GM23338 (cell line): Measurements from ENCODE around the gene NBAS. TPM values are rescaled to one million over a fixed set of nuclear protein-coding genes. Genes with fewer than 3 reads are reported as not detected.

Source experiments
- ATAC-seq: fragments of 200-7000 bp; cut with Tn5 transposase; 3 replicates; pipeline ENCODE4 v1.9.1; 2020
- DNase-seq: peaks from one replicate; pipeline ENCODE4 v3.0.0-alpha.2; 2015; ENCODE audit warnings: low spot score
- H2AFZ ChIP-seq: fragments of 200-600 bp; sonication (generic); 2 replicates; pipeline ENCODE4 v1.8.0; 2016; ENCODE audit warnings: antibody characterized with exemption, mild to moderate bottlenecking, moderate library complexity
- H3F3A ChIP-seq: fragments of 200-600 bp; sonication (generic); replicated peaks from 2 replicates; pipeline ENCODE4 v1.8.0; 2017; ENCODE audit warnings: antibody characterized with exemption, mixed run types, low read depth
- H3K27ac ChIP-seq: fragments of 200-600 bp; sonication (generic); 2 replicates; pipeline ENCODE4 v1.6.1; 2016; ENCODE audit warnings: low read depth
- H3K27me3 ChIP-seq: fragments of 200-600 bp; sonication (generic); 2 replicates; pipeline ENCODE4 v1.8.0; 2016; ENCODE audit warnings: mild to moderate bottlenecking, mixed run types, moderate library complexity; ENCODE audit not compliant: insufficient read depth
- H3K36me3 ChIP-seq: fragments of 200-600 bp; sonication (generic); 2 replicates; pipeline ENCODE4 v1.8.0; 2016; ENCODE audit warnings: mild to moderate bottlenecking; ENCODE audit not compliant: insufficient read depth
- H3K4me1 ChIP-seq: fragments of 200-600 bp; sonication (generic); 2 replicates; pipeline ENCODE4 v1.8.0; 2016; ENCODE audit warnings: mild to moderate bottlenecking, moderate library complexity; ENCODE audit not compliant: insufficient read depth
- H3K4me2 ChIP-seq: fragments of 200-600 bp; sonication (generic); 2 replicates; pipeline ENCODE4 v1.7.1; 2017; ENCODE audit warnings: mixed run types
- H3K4me3 ChIP-seq: fragments of 200-600 bp; sonication (generic); 2 replicates; pipeline ENCODE4 v1.6.1; 2016; ENCODE audit warnings: mixed run types
- H3K79me2 ChIP-seq: fragments of 200-600 bp; sonication (generic); replicated peaks from 2 replicates; pipeline ENCODE4 v1.8.0; 2017; ENCODE audit warnings: mild to moderate bottlenecking; ENCODE audit not compliant: insufficient read depth
- H3K9me2 ChIP-seq: fragments of 200-600 bp; sonication (generic); 2 replicates; pipeline ENCODE4 v1.8.0; 2017; ENCODE audit not compliant: insufficient read depth
- H4K20me1 ChIP-seq: fragments of 200-600 bp; sonication (generic); replicated peaks from 2 replicates; pipeline ENCODE4 v1.8.0; 2017; ENCODE audit warnings: mild to moderate bottlenecking; ENCODE audit not compliant: insufficient read depth
- H3K27ac Mint-ChIP-seq: 2 replicates; pipeline ENCODE4 v1.8.0; 2020; ENCODE audit warnings: inconsistent platforms, mild to moderate bottlenecking, moderate library complexity, mixed read lengths
- H3K27me3 Mint-ChIP-seq: 3 replicates; pipeline ENCODE4 v1.8.0; 2022; ENCODE audit warnings: low read depth, mild to moderate bottlenecking, moderate library complexity, mixed read lengths, inconsistent platforms; ENCODE audit not compliant: insufficient read depth, poor library complexity
- H3K36me3 Mint-ChIP-seq: 3 replicates; pipeline ENCODE4 v1.8.0; 2021; ENCODE audit warnings: low read depth, mild to moderate bottlenecking, inconsistent platforms, moderate library complexity, mixed read lengths
- H3K4me1 Mint-ChIP-seq: 3 replicates; pipeline ENCODE4 v1.8.0; 2020; ENCODE audit warnings: mild to moderate bottlenecking, inconsistent platforms, mixed read lengths
- H3K4me3 Mint-ChIP-seq: 3 replicates; pipeline ENCODE4 v1.8.0; 2021; ENCODE audit warnings: moderate library complexity, mild to moderate bottlenecking, inconsistent platforms, mixed read lengths
- H3K9me3 Mint-ChIP-seq: 3 replicates; pipeline ENCODE4 v1.8.0; 2020; ENCODE audit warnings: moderate library complexity, mild to moderate bottlenecking, inconsistent platforms, mixed read lengths
- CREB1 ChIP-seq: fragments of 250-450 bp; sonication (Bioruptor Pico); IDR thresholded peaks from 2 replicates; pipeline ENCODE4 v1.5.0; 2020; ENCODE audit warnings: low read depth, mild to moderate bottlenecking, moderate library complexity
- CTCF ChIP-seq, 2 experiments: fragments of 200-600 bp in 1 of 2; sonication (generic) in 1 of 2; conservative IDR thresholded peaks; 2 replicates each; pipeline versions ENCODE4 v1.5.1 to v1.6.1; 2016 to 2017; ENCODE audit warnings: antibody characterized with exemption in 2 of 2, low read depth in 2 of 2, mild to moderate bottlenecking in 2 of 2, moderate library complexity in 1 of 2
- ETS1 ChIP-seq: IDR thresholded peaks from 2 replicates; pipeline ENCODE4 v1.6.1; 2016; ENCODE audit warnings: antibody characterized with exemption
- EZH2 ChIP-seq: fragments of 200-600 bp; sonication (generic); IDR thresholded peaks from one replicate; pipeline ENCODE4 v1.8.0; 2017; ENCODE audit warnings: antibody characterized with exemption, mild to moderate bottlenecking, low read depth; ENCODE audit not compliant: unreplicated experiment
- EZH2phosphoT487 ChIP-seq: fragments of 200-600 bp; sonication (generic); IDR thresholded peaks from one replicate; pipeline ENCODE4 v1.8.1; 2018; ENCODE audit warnings: antibody characterized with exemption; ENCODE audit not compliant: unreplicated experiment
- JUNB ChIP-seq: IDR thresholded peaks from one replicate; pipeline ENCODE4 v1.6.1; 2016; ENCODE audit warnings: antibody characterized with exemption; ENCODE audit not compliant: unreplicated experiment
- NANOG ChIP-seq: IDR thresholded peaks from 2 replicates; pipeline ENCODE4 v1.6.1; 2016; ENCODE audit warnings: antibody characterized with exemption, borderline replicate concordance
- POLR2AphosphoS5 ChIP-seq: IDR thresholded peaks from 2 replicates; pipeline ENCODE4 v1.6.1; 2016; ENCODE audit warnings: antibody characterized with exemption, low read depth
- REST ChIP-seq: IDR thresholded peaks from one replicate; pipeline ENCODE4 v1.6.1; 2018; ENCODE audit warnings: antibody characterized with exemption; ENCODE audit not compliant: unreplicated experiment
- STAT1 ChIP-seq: IDR thresholded peaks from one replicate; pipeline ENCODE4 v1.6.1; 2016; ENCODE audit warnings: antibody characterized with exemption; ENCODE audit not compliant: unreplicated experiment
- ZNF114 ChIP-seq: fragments of 250-450 bp; sonication (Bioruptor Pico); IDR thresholded peaks from 2 replicates; pipeline ENCODE4 v1.5.0; 2020; ENCODE audit warnings: mild to moderate bottlenecking, moderate library complexity
- ZNF331 ChIP-seq: fragments of 250-450 bp; sonication (Bioruptor Pico); IDR thresholded peaks from 2 replicates; pipeline ENCODE4 v1.5.0; 2020; ENCODE audit warnings: low read depth, mild to moderate bottlenecking, moderate library complexity
- ZNF462 ChIP-seq: fragments of 250-450 bp; sonication (Bioruptor Pico); IDR thresholded peaks from 2 replicates; pipeline ENCODE4 v1.5.0; 2020; ENCODE audit warnings: mild to moderate bottlenecking, moderate library complexity
- polyA plus RNA-seq: library from polyadenylated mRNA; unstranded; fragments of >200 nt; fragmentation: Nextera tagmentation; extraction: Ambion mirVana; gene quantifications from 2 replicates; pipeline ENCODE4 v1.2.1, GENCODE V29; 2016
- total RNA-seq: library from RNA; depleted of rRNA; stranded (reverse); fragments of >200 nt; shearing (Covaris generic); gene quantifications from 2 replicates; pipeline ENCODE4 v1.2.3, GENCODE V29; 2014

The NBAS gene
- total and polyA plus RNA-seq, 2 experiments from 2014 or later, result 24.8 to 38.9 TPM

- no peak overlapping the region for H2AFZ ChIP-seq
Measured at GRCh38 chr2:15485949-15486348, 75.2 kb downstream of the NBAS start.

More at GRCh38 chr2:15485949-15486348, 75.2 kb downstream of the NBAS start:
- Histone ChIP-seq H3K4me2 (no peak overlapping the region), H3K79me2 (no peaks in the 10 kb centered on the region), H3K36me3 (no peaks in the 10 kb centered on the region), H3K27ac (no peak overlapping the region), H3K27me3 (no peaks in the 10 kb centered on the region), H3K4me3 (no peak overlapping the region), H3F3A (no peaks in the 10 kb centered on the region), H4K20me1 (no peaks in the 10 kb centered on the region), H3K9me2 (no peaks in the 10 kb centered on the region), H3K4me1 (no peaks in the 10 kb centered on the region)
- H3K27me3 Mint-ChIP-seq, result no peaks in the 10 kb centered on the region
- peaks cover 15% of the 10 kb centered on the region for H3K36me3 Mint-ChIP-seq
- ATAC-seq, result peak; percentile 30; the same call in 1 of the 3 replicates
- no peak overlapping the region for H3K4me3 Mint-ChIP-seq
- no peak for DNase-seq
- H3K27ac Mint-ChIP-seq, result no peak overlapping the region
- no peaks in the 10 kb centered on the region; the same call in 1 of the 3 replicates for H3K4me1 Mint-ChIP-seq
- no peaks in the 10 kb centered on the region for H3K9me3 Mint-ChIP-seq
- no peak for TF ChIP-seq EZH2phosphoT487
- TF ChIP-seq ETS1, result no peak
- TF ChIP-seq ZNF331 (CRISPR knock-in tag), result no peak
- no peak for TF ChIP-seq ZNF462
- no peak for TF ChIP-seq POLR2AphosphoS5
- TF ChIP-seq STAT1, result no peak
- no peak for TF ChIP-seq JUNB
- TF ChIP-seq EZH2, result no peak
- no peak for TF ChIP-seq ZNF114 (CRISPR knock-in tag)
- no peak for TF ChIP-seq CTCF (conservative IDR thresholded peaks at IDR 0.05; ENCODE audit: low read depth in 2 of 2)
- no peak for TF ChIP-seq CREB1 (CRISPR knock-in tag)
- TF ChIP-seq NANOG, result no peak
- TF ChIP-seq REST, result no peak
